Esophagus muscularis mucosa (tissue), 4 donors: ENCODE data around the gene SGTB.

Source experiments
- CTCF ChIP-seq, 3 experiments: fragments of 200-600 bp in 2 of 3; fragments of 450-650 bp in 1 of 3; sonication (generic) in 2 of 3; IDR thresholded peaks; one replicate each; pipeline ENCODE4 v1.5.1; 2017 to 2019; ENCODE audit warnings: antibody characterized with exemption in 3 of 3, mild to moderate bottlenecking in 2 of 3, moderate library complexity in 1 of 3
- EP300 ChIP-seq: sonication (generic); formaldehyde crosslinking; IDR thresholded peaks from one replicate; pipeline ENCODE4 v1.6.1; 2017; ENCODE audit warnings: antibody characterized with exemption
- POLR2A ChIP-seq: fragments of 450-650 bp; IDR thresholded peaks from one replicate; pipeline ENCODE4 v1.6.1; 2017; ENCODE audit warnings: antibody characterized with exemption, moderate library complexity, mild to moderate bottlenecking, low read depth
- POLR2AphosphoS5 ChIP-seq, 2 donors: sonication (generic); formaldehyde crosslinking; IDR thresholded peaks; one replicate each; pipeline ENCODE4 v1.6.1; 2017; ENCODE audit warnings: antibody characterized with exemption in 2 of 2

GRCh38 chr5:65738305-65738704 lies 16.4 kb upstream of the SGTB start:
- TF ChIP-seq CTCF (IDR thresholded peaks at IDR 0.05) = no peak
- no peak for TF ChIP-seq POLR2A
- no peak for TF ChIP-seq EP300
- TF ChIP-seq POLR2AphosphoS5 (IDR thresholded peaks at IDR 0.05) = no peak
